ENCODE measurements around the gene MINDY2. TPM values are rescaled to one million over a fixed set of nuclear protein-coding genes. Genes with fewer than 3 reads are reported as not detected.
A peak's percentile ranks its signal among the peaks of the same experiment; 100 is the strongest.
"Not testable (repeated sequence)": the region's sequence is repeated elsewhere in the genome, so short reads cannot be mapped to it uniquely, and the experiment has no call there.

The MINDY2 gene
- total RNA-seq, 1 experiment from 2014 or later = 13.4 TPM

- DNase-seq (ENCODE audit: low read depth) = not testable (repeated sequence)
These were observed 52.2 kb downstream of the MINDY2 start for GRCh38 chr15:58823267-58823666.

GRCh38 chr15:58830556-58830955, 59.5 kb downstream of the MINDY2 start:
- DNase-seq (ENCODE audit: low read depth) = no peak

- DNase-seq (ENCODE audit: low read depth) = not testable (repeated sequence)
These were observed 62.8 kb downstream of the MINDY2 start for GRCh38 chr15:58833681-58834426.

DNA sequence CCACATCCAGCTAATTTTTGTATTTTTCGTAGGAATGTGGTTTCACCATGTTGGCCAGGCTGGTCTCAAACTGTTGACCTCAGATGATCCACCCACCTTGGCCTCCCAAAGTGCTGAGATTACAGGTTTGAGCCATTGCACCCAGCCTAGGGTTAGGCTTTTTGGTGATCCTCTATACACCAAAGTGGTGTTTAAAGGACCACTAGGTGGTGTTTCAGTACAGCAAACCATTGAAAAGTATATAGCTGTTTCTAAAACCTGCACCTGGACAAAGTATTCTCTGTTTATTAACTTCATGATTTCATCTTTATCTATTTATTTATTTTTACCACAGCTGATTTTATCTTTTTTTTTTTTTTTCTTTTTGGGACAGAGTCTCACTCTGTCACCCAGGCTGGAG, 68.4 kb downstream of the MINDY2 start:
- peak; percentile 1 for DNase-seq (ENCODE audit: low read depth)

- no peak for DNase-seq (ENCODE audit: low read depth)
These were observed 68.9 kb downstream of the MINDY2 start for GRCh38 chr15:58840048-58840447.

GRCh38 chr15:58842713-58843396, 71.8 kb downstream of the MINDY2 start:
- no peak for DNase-seq (ENCODE audit: low read depth)

- DNase-seq (ENCODE audit: low read depth) = not testable (repeated sequence)
These were observed 80.1 kb downstream of the MINDY2 start for GRCh38 chr15:58851205-58851604.

DNA sequence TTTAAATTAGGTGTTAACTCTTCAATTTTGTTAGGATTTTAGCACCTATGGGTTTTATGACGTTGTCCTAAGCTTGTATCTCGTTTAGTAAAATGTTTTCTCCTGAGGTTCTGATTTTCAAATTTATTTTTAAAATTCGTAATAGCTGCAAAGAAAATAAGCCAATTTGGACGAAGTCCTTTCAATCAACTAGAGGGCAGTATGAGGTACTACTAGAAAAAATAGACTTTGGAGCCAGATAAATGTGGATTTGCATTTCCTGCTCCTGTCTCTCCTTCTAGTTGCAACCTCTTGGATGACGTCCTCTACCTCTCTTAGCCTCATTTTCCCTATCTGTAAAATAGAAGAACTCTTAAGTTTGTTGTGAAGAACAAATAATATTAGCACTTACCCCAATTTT, 81.2 kb downstream of the MINDY2 start:
- DNase-seq (ENCODE audit: low read depth) = no peak

- no peak for DNase-seq (ENCODE audit: low read depth)
These were observed 83.5 kb downstream of the MINDY2 start for GRCh38 chr15:58854593-58854992.

GRCh38 chr15:58856086-58856485, 85.0 kb downstream of the MINDY2 start:
- peak; percentile 44 for DNase-seq (ENCODE audit: low read depth)

GRCh38 chr15:58856621-58857020, 85.5 kb downstream of the MINDY2 start:
- DNase-seq (ENCODE audit: low read depth) = not testable (repeated sequence)

GRCh38 chr15:58862326-58862725, 91.2 kb downstream of the MINDY2 start:
- no peak for DNase-seq (ENCODE audit: low read depth)

- peak; percentile 17 for DNase-seq (ENCODE audit: low read depth)
These were observed 93.7 kb downstream of the MINDY2 start for GRCh38 chr15:58864602-58865424.

DNA sequence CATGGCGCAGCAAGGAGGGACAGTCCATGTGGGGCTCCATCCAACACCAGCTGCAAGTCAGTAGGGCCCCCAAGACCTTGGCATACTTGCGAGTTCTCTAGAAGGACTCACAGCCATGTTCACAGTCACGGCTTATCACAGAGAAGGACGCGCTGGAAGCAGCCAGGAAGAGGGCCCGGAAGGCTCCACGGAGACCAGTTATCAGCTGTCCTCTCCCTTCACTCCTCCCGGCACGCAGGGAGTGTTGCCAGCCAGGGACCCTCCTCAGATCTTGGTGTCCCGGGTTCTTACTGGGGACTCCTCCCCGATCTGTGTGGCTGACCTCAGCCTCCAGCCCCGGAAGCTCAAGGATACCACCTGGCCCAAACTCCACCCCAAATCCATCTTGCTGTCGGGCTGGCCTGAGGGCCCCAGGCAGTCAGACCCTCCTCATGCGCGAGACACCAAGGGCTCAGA, 94.4 kb downstream of the MINDY2 start:
- DNase-seq (ENCODE audit: low read depth) = peak; percentile 5

GRCh38 chr15:58867926-58868325, 96.8 kb downstream of the MINDY2 start:
- no peak for DNase-seq (ENCODE audit: low read depth)

DNA sequence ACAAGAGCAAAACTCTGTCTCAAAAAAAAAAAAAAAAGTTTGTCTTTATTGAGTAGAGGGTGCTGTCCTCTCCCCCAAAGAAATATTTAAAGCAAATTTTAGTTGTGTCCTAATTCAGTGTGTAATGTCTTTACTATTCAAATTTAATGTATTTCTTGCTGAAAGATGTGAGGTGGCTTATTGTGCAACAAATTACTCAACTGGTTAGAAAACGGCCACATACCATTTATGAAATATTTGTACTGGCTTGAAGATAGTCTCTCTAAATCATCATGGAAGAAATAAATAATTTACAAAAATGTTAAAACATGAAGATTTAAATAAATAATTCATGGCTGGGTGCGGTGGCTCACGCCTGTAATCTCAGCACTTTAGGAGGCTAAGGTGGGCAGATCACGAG, 99.3 kb downstream of the MINDY2 start:
- peak; percentile 7 for DNase-seq (ENCODE audit: low read depth)

- DNase-seq (ENCODE audit: low read depth) = peak; percentile 62
These were observed 102.2 kb downstream of the MINDY2 start for GRCh38 chr15:58873267-58873666.

- DNase-seq (ENCODE audit: low read depth) = no peak
These were observed 104.2 kb downstream of the MINDY2 start for GRCh38 chr15:58875343-58875742.

GRCh38 chr15:58876306-58877106, 105.4 kb downstream of the MINDY2 start:
- no peak for DNase-seq (ENCODE audit: low read depth)

DNA sequence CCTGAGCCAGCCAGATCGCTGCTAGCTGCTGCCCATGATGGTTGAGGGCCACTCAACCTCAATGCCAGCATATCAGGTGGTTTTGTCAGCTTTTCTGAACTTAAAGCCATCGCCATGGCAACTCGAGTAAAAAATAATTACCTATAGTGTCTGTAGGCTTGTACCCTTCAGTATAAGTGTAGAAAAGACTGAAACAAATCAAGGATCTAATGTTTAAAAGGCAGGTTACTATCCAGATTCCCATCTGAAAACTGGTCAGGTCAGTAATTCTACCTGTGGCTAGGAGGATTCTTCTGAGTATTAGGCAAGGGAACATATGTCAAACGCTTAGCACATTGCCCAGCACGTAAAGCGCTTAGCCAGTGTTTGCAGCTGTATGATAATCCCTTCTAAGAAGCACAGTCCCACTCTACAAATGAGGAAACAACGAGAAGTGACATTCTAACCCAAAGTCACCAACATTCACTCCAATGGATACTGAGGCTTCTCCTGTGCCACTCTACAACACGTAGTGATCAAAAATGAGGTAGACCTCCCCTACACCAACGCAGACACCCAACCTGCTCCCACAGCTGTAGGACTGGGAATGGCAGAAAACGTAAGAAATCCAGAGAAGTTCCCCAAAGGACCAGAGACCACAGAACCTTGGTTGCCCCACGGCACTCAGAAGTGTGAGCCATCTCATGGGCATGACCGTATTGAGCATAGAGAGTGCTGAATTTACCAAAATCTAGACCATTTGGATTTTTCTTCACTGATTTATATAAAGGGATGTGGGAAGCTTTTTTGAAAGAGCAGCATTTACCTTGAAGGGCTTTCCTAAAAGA, 107.1 kb downstream of the MINDY2 start:
- no peak for DNase-seq (ENCODE audit: low read depth)

Data from LHCN-M2 (cell line).